OCI-LY1 (cell line): Measurements from ENCODE around the gene SGK2.

Experiments
- H2AFZ ChIP-seq: fragments of 200-600 bp; sonication (generic), shearing (Covaris generic); 2 replicates; pipeline ENCODE4 v1.6.0; 2014; ENCODE audit warnings: antibody characterized with exemption, mild to moderate bottlenecking, low read length
- H3F3A ChIP-seq: fragments of 200-600 bp; sonication (generic), shearing (Covaris generic); 2 replicates; pipeline ENCODE4 v1.6.0; 2014; ENCODE audit warnings: mild to moderate bottlenecking, antibody characterized with exemption, low read length, moderate library complexity; ENCODE audit not compliant: insufficient read depth
- H3K27ac ChIP-seq: fragments of 200-600 bp; sonication (generic); 2 replicates; pipeline ENCODE4 v1.5.1; 2014; ENCODE audit warnings: low read length, mixed run types, mild to moderate bottlenecking, low read depth; ENCODE audit not compliant: poor library complexity, severe bottlenecking
- H3K27me3 ChIP-seq: fragments of 200-600 bp; sonication (generic); 2 replicates; pipeline ENCODE4 v1.6.0; 2014; ENCODE audit warnings: antibody characterized with exemption, mild to moderate bottlenecking, low read length, moderate library complexity; ENCODE audit not compliant: insufficient read depth
- H3K36me3 ChIP-seq: fragments of 200-600 bp; sonication (generic); 2 replicates; pipeline ENCODE4 v1.6.1; 2014; ENCODE audit warnings: mild to moderate bottlenecking, antibody characterized with exemption, low read length, moderate library complexity, mixed read lengths; ENCODE audit not compliant: insufficient read depth
- H3K4me1 ChIP-seq: fragments of 200-600 bp; sonication (generic); 2 replicates; pipeline ENCODE4 v1.5.1; 2014; ENCODE audit warnings: mild to moderate bottlenecking, low read length, moderate library complexity; ENCODE audit not compliant: insufficient read depth, severe bottlenecking
- H3K4me2 ChIP-seq: fragments of 200-600 bp; sonication (generic), shearing (Covaris generic); 2 replicates; pipeline ENCODE4 v1.6.1; 2014; ENCODE audit warnings: low read length
- H3K4me3 ChIP-seq: fragments of 200-600 bp; sonication (generic); 2 replicates; pipeline ENCODE4 v1.5.1; 2014; ENCODE audit warnings: low read length, low read depth, mild to moderate bottlenecking, mixed read lengths; ENCODE audit not compliant: poor library complexity, severe bottlenecking
- H3K79me2 ChIP-seq: fragments of 200-600 bp; shearing (Covaris generic); 2 replicates; pipeline ENCODE4 v1.6.1; 2016; ENCODE audit warnings: mixed run types, low read length, mixed read lengths; ENCODE audit not compliant: insufficient read depth
- H3K9ac ChIP-seq: fragments of 200-600 bp; sonication (generic), shearing (Covaris generic); 2 replicates; pipeline ENCODE4 v1.6.1; 2014; ENCODE audit warnings: mild to moderate bottlenecking, low read length, mixed read lengths
- H3K9me2 ChIP-seq: fragments of 200-600 bp; sonication (generic), shearing (Covaris generic); 2 replicates; pipeline ENCODE4 v1.6.1; 2014; ENCODE audit warnings: low read depth, mild to moderate bottlenecking, low read length, mixed read lengths
- H3K9me3 ChIP-seq: fragments of 200-600 bp; shearing (Covaris generic); 2 replicates; pipeline ENCODE4 v1.6.1; 2014; ENCODE audit warnings: low read length, mixed read lengths
- H4K20me1 ChIP-seq: fragments of 200-600 bp; sonication (generic), shearing (Covaris generic); 2 replicates; pipeline ENCODE4 v1.6.0; 2016; ENCODE audit warnings: mild to moderate bottlenecking, low read length; ENCODE audit not compliant: insufficient read depth
- EZH2 ChIP-seq: fragments of 200-600 bp; sonication (generic), shearing (Covaris generic); IDR thresholded peaks from 2 replicates; pipeline ENCODE4 v1.8.0; 2017; ENCODE audit warnings: borderline replicate concordance, mixed run types, mild to moderate bottlenecking, antibody characterized with exemption, low read length, moderate library complexity, mixed read lengths
- TF ChIP-seq, protein P1 (sequence below): fragments of 200-600 bp; sonication (generic), shearing (Covaris generic); IDR thresholded peaks from 2 replicates; pipeline ENCODE4 v1.5.1; 2017; ENCODE audit warnings: mild to moderate bottlenecking, antibody characterized with exemption, low read length, moderate library complexity, mixed read lengths

The SGK2 gene

DNA sequence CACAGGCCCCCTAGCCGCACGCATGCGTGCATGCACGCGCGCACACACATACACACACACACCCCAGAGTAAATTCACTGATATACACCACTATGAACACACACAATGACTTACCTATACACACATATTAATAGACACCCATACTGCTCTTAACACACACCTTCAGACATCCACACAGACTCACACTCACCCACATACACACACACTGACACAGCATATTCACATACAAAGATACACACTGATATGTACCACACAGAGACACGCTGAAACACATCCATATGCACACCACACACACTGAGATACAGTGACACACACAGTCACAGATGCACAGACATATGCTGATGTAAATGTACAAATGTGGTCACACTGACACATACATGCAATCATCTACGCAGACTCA is 5.6 kb downstream of the SGK2 start:
- H3K27ac ChIP-seq = no peak overlapping the region
- H3K9me2 ChIP-seq = no peaks in the 10 kb centered on the region
- H3K4me1 ChIP-seq = no peaks in the 10 kb centered on the region
- no peaks in the 10 kb centered on the region for H3K36me3 ChIP-seq
- TF ChIP-seq EZH2 = no peak
- TF ChIP-seq, protein P1, sequence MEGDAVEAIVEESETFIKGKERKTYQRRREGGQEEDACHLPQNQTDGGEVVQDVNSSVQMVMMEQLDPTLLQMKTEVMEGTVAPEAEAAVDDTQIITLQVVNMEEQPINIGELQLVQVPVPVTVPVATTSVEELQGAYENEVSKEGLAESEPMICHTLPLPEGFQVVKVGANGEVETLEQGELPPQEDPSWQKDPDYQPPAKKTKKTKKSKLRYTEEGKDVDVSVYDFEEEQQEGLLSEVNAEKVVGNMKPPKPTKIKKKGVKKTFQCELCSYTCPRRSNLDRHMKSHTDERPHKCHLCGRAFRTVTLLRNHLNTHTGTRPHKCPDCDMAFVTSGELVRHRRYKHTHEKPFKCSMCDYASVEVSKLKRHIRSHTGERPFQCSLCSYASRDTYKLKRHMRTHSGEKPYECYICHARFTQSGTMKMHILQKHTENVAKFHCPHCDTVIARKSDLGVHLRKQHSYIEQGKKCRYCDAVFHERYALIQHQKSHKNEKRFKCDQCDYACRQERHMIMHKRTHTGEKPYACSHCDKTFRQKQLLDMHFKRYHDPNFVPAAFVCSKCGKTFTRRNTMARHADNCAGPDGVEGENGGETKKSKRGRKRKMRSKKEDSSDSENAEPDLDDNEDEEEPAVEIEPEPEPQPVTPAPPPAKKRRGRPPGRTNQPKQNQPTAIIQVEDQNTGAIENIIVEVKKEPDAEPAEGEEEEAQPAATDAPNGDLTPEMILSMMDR = no peak
- H3K9me3 ChIP-seq = no peaks in the 10 kb centered on the region
- H3K9ac ChIP-seq = no peak overlapping the region
- H3K79me2 ChIP-seq = no peaks in the 10 kb centered on the region
- H3K4me3 ChIP-seq = no peak overlapping the region
- no peak overlapping the region for H3K4me2 ChIP-seq
- no peaks in the 10 kb centered on the region for H4K20me1 ChIP-seq
- no peak overlapping the region for H2AFZ ChIP-seq
- H3K27me3 ChIP-seq = no peaks in the 10 kb centered on the region
- no peaks in the 10 kb centered on the region for H3F3A ChIP-seq

DNA sequence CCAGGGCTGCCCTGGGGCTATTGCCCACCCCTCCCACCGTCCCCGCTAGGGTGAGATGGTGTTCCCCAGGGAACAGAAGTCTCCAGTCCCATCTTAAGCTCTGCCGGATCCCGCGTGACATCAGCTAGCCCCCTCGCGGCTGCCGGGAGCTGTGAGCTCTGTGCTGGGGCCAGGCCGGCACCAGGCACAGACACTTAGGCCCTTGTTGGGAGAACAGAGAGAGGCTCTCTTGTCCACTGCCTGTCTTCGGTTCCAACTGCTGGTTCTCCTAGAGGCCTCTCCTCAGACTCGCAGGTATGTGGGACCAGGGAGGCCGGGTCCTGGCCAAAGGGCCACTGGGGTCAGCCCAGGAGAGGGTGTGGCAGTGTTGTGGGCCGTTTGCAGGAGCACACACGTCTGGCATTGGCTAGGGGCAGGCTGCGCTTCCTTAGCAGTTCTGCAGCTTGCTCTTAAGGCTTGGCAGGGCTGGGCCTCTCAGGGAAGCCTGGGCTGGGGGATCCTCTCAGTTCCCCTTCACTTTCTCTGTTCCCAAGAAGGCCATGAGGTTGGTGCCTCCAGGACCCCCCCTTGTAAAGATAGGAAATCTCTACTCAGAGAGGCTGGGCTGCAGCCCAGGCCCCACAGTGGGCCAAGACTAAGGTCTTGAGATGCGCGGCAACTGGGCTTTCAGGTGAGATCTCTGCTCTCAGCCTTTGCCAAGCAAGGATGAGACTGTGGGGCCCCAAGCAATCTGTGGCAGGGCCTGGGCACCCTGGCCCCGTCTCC is 6.3 kb downstream of the SGK2 start:
- TF ChIP-seq, protein P1 = no peak
- TF ChIP-seq EZH2 = no peak
- no peak overlapping the region for H3K4me3 ChIP-seq
- no peak overlapping the region for H3K9ac ChIP-seq
- H3K4me1 ChIP-seq = no peaks in the 10 kb centered on the region
- no peaks in the 10 kb centered on the region for H4K20me1 ChIP-seq
- no peaks in the 10 kb centered on the region for H3K9me3 ChIP-seq
- no peak overlapping the region for H3K4me2 ChIP-seq
- H3K27ac ChIP-seq = no peak overlapping the region
- H3K36me3 ChIP-seq = no peaks in the 10 kb centered on the region
- no peak overlapping the region for H2AFZ ChIP-seq
- H3K79me2 ChIP-seq = no peaks in the 10 kb centered on the region
- H3K9me2 ChIP-seq = no peaks in the 10 kb centered on the region
- no peaks in the 10 kb centered on the region for H3K27me3 ChIP-seq
- no peaks in the 10 kb centered on the region for H3F3A ChIP-seq

DNA sequence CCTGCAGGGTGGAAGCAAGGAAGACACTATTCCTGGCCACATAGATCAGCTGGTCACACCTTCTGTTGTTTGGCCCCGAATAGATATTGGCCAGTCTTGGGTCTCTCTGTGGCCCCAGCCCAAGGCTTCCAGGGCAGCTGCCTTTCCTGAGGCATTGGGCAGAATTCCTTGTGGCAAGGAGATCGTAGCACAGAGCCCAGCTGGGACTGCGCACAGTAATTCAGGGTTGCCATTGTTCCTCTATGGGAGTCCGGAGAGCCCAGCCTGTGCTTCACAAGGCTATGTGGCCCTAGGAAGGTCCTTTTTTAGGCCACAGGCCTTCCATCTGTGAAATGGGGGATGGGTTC is 6.9 kb downstream of the SGK2 start:
- H2AFZ ChIP-seq = no peak overlapping the region
- no peaks in the 10 kb centered on the region for H3K79me2 ChIP-seq
- H3K4me2 ChIP-seq = no peak overlapping the region
- H3K9ac ChIP-seq = no peak overlapping the region
- no peaks in the 10 kb centered on the region for H3K36me3 ChIP-seq
- H3K27ac ChIP-seq = no peak overlapping the region
- H3K4me1 ChIP-seq = no peaks in the 10 kb centered on the region
- H3K27me3 ChIP-seq = no peaks in the 10 kb centered on the region
- no peaks in the 10 kb centered on the region for H3K9me3 ChIP-seq
- no peaks in the 10 kb centered on the region for H3K9me2 ChIP-seq
- no peaks in the 10 kb centered on the region for H3F3A ChIP-seq
- no peak for TF ChIP-seq EZH2
- TF ChIP-seq, protein P1 = no peak
- H3K4me3 ChIP-seq = no peak overlapping the region
- H4K20me1 ChIP-seq = no peaks in the 10 kb centered on the region
